ENCODE data around the gene LAD1.
A peak's percentile ranks its signal among the peaks of the same experiment; 100 is the strongest.

DNA sequence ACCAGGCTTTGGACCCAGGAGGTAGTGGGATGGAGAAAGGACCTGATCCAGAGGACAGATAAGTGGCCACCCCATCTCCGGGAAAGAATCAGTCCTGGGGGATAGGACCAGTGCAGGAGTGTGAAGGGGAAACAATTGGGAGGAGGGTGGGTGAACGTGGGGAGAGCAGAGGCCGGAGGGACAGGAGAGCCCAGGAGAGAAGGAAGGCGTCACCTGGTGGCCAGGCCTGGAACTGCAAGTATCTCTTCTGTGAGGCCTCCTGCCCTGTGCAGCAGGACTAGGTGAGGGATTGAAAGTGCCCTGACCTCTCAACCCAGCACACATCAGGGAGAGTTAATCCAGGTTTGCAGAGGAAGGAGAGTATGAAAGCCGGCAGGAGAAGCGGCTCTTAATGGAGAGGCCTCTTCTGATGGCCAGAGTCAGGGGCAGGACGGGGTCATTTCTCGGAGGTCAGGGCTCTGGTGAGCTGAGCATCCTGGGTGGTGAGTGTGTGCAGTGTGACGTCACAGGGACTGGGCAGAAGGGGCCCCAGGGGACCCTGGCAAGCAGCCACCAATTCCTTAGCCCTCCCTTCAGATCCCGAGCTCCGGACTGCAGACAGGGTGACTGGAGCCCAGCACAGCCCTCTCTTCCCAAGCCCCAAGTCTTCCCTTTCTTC, 9.2 kb upstream of the LAD1 start:
- TF ChIP-seq MAX (IDR thresholded peaks at IDR 0.05; ENCODE audit: low read depth) (no peak), SMC3 (IDR thresholded peaks at IDR 0.05; ENCODE audit: low read depth, low read length) (peak; percentile 93), CTCF (IDR thresholded peaks at IDR 0.05) (peak; percentile 95), JUND (IDR thresholded peaks at IDR 0.05) (no peak), FOXM1 (IDR thresholded peaks at IDR 0.05; ENCODE audit: low read depth) (no peak), NRF1 (IDR thresholded peaks at IDR 0.05; ENCODE audit: low read depth, low read length) (no peak), RXRA (IDR thresholded peaks at IDR 0.05; ENCODE audit: borderline replicate concordance, low read depth) (no peak), ELF1 (IDR thresholded peaks at IDR 0.05) (no peak), FOSL2 (IDR thresholded peaks at IDR 0.05; ENCODE audit: borderline replicate concordance, low read depth) (no peak), PBX3 (IDR thresholded peaks at IDR 0.05) (no peak), SIN3A (IDR thresholded peaks at IDR 0.05; ENCODE audit: borderline replicate concordance, low read depth, low read length) (no peak), EP300 (IDR thresholded peaks at IDR 0.05; ENCODE audit: borderline replicate concordance in 1 of 2, low read depth in 1 of 2, low read length in 1 of 2) (no peak)

Measured in SK-N-SH (cell line).